CD14-positive monocyte (primary cell): ENCODE data around the gene THSD8. TPM values are rescaled to one million over a fixed set of nuclear protein-coding genes. Genes with fewer than 3 reads are reported as not detected.

Experiments
- DNase-seq, 3 donors: peaks; one replicate each; pipeline ENCODE4 v3.0.0-alpha.2; 2011 to 2022
- H2AFZ ChIP-seq: 2 replicates; pipeline ENCODE4 v1.6.0; 2012; ENCODE audit warnings: mild to moderate bottlenecking, low read depth, low read length, inconsistent platforms; ENCODE audit not compliant: insufficient read depth, poor library complexity, severe bottlenecking
- H3K27ac ChIP-seq, 2 donors: 1 replicate in 1 of 2; 2 replicates in 1 of 2; pipeline ENCODE4 v1.5.1; 2012 to 2013; ENCODE audit warnings: low read length in 2 of 2, control low read depth in 1 of 2, inconsistent platforms in 1 of 2, low read depth in 1 of 2, mild to moderate bottlenecking in 1 of 2
- H3K27me3 ChIP-seq, 2 donors: one replicate each; pipeline versions ENCODE4 v1.6.0 to v1.6.1; 2011 to 2013; ENCODE audit warnings: low read length in 2 of 2; ENCODE audit not compliant: control insufficient read depth in 2 of 2, insufficient read depth in 2 of 2
- H3K36me3 ChIP-seq, 2 donors: replicated peaks in 1 of 2; 1 replicate in 1 of 2; 2 replicates in 1 of 2; pipeline versions ENCODE4 v1.5.1 to v1.6.1; 2012 to 2013; ENCODE audit warnings: low read length in 2 of 2, control low read depth in 1 of 2, inconsistent platforms in 1 of 2, mild to moderate bottlenecking in 1 of 2; ENCODE audit not compliant: insufficient read depth in 2 of 2, control insufficient read depth in 1 of 2
- H3K4me1 ChIP-seq, 2 donors: 1 replicate in 1 of 2; 2 replicates in 1 of 2; pipeline versions ENCODE4 v1.5.1 to v1.6.1; 2012 to 2013; ENCODE audit warnings: low read length in 2 of 2, control low read depth in 1 of 2, inconsistent platforms in 1 of 2, mild to moderate bottlenecking in 1 of 2, moderate library complexity in 1 of 2; ENCODE audit not compliant: insufficient read depth in 2 of 2, control insufficient read depth in 1 of 2
- H3K4me2 ChIP-seq: replicated peaks from 2 replicates; pipeline ENCODE3; 2012; ENCODE audit warnings: low read length, moderate library complexity, mild to moderate bottlenecking; ENCODE audit not compliant: poor library complexity, severe bottlenecking; ENCODE audit errors: extremely low read depth
- H3K4me3 ChIP-seq, 3 experiments: fragments of 200-600 bp in 1 of 3; sonication (generic) in 1 of 3; replicated peaks in 1 of 3; 1 replicate in 2 of 3; 2 replicates in 1 of 3; pipeline ENCODE4 v1.5.1; 2011 to 2013; ENCODE audit warnings: low read length in 3 of 3, mild to moderate bottlenecking in 3 of 3, control low read depth in 2 of 3, low read depth in 2 of 3, inconsistent platforms in 1 of 3, moderate library complexity in 1 of 3
- H3K79me2 ChIP-seq: 2 replicates; pipeline ENCODE4 v1.6.0; 2012; ENCODE audit warnings: mild to moderate bottlenecking, control low read depth, inconsistent platforms, low read length, moderate library complexity; ENCODE audit not compliant: insufficient read depth
- H3K9ac ChIP-seq: 2 replicates; pipeline ENCODE4 v1.6.0; 2017; ENCODE audit warnings: low read length, mild to moderate bottlenecking; ENCODE audit not compliant: insufficient read depth, poor library complexity, severe bottlenecking
- H3K9me3 ChIP-seq, 2 donors: replicated peaks in 1 of 2; 1 replicate in 1 of 2; 2 replicates in 1 of 2; pipeline versions ENCODE4 v1.5.1 to v1.6.1; 2012 to 2013; ENCODE audit warnings: low read length in 2 of 2, control low read depth in 1 of 2; ENCODE audit not compliant: control insufficient read depth in 1 of 2, insufficient read depth in 1 of 2
- H4K20me1 ChIP-seq: 2 replicates; pipeline ENCODE4 v1.6.0; 2012; ENCODE audit warnings: mild to moderate bottlenecking, low read length, control low read depth, moderate library complexity; ENCODE audit not compliant: insufficient read depth
- H3K27ac Mint-ChIP-seq, 7 donors: one replicate each; pipeline ENCODE4 v1.8.0; 2020; ENCODE audit warnings: mild to moderate bottlenecking in 7 of 7, mixed read lengths in 7 of 7, moderate library complexity in 6 of 7, inconsistent platforms in 2 of 7
- H3K27me3 Mint-ChIP-seq, 3 donors: one replicate each; pipeline ENCODE4 v1.8.0; 2021 to 2022; ENCODE audit warnings: low read depth in 3 of 3, mild to moderate bottlenecking in 3 of 3, mixed read lengths in 3 of 3, moderate library complexity in 3 of 3, inconsistent platforms in 1 of 3
- H3K36me3 Mint-ChIP-seq, 2 donors: one replicate each; pipeline ENCODE4 v1.8.0; 2020; ENCODE audit warnings: mixed read lengths in 2 of 2, inconsistent platforms in 1 of 2, mild to moderate bottlenecking in 1 of 2
- H3K4me1 Mint-ChIP-seq: one replicate; pipeline ENCODE4 v1.8.0; 2020; ENCODE audit warnings: mild to moderate bottlenecking, mixed read lengths
- H3K4me3 Mint-ChIP-seq, 2 donors: one replicate each; pipeline ENCODE4 v1.8.0; 2020; ENCODE audit warnings: mild to moderate bottlenecking in 2 of 2, mixed read lengths in 2 of 2, moderate library complexity in 1 of 2
- H3K9me3 Mint-ChIP-seq, 7 donors: one replicate each; pipeline ENCODE4 v1.8.0; 2020 to 2022; ENCODE audit warnings: mixed read lengths in 7 of 7, mild to moderate bottlenecking in 6 of 7, moderate library complexity in 6 of 7, inconsistent platforms in 2 of 7
- WGBS: methylation state at CpG from one replicate; pipeline ENCODE4 v1.1.5; 2013; ENCODE audit warnings: missing lambda C conversion rate; ENCODE audit not compliant: insufficient coverage; 5-methylcytosine and 5-hydroxymethylcytosine counted together
- intact Hi-C, 2 donors: fragments of 100-400 bp; cut with micrococcal nuclease; formaldehyde crosslinking; loops; one replicate each; pipeline versions ENCODE4 v1.15.0 to v1.15.1; 2023
- polyA plus RNA-seq, 3 donors: library from polyadenylated mRNA; depleted of rRNA in 1 of 3; unstranded in 2 of 3; stranded (reverse) in 1 of 3; fragments of 300-500 nt in 2 of 3; fragments of >200 nt in 1 of 3; fragmentation: Illumina TruSeq in 2 of 3; gene quantifications; 1 replicate in 2 of 3; 2 replicates in 1 of 3; pipeline ENCODE4 v1.2.3, GENCODE V29; 2012 to 2021
- TF ChIP-seq, protein P1 (sequence below): fragments of 200-600 bp; IDR thresholded peaks from one replicate; pipeline ENCODE4 v1.8.0; 2022; ENCODE audit warnings: antibody characterized with exemption, mild to moderate bottlenecking

Gene THSD8
- polyA plus RNA-seq, 3 donors = 4.0 TPM; not detected in 2

GRCh38 chr19:12792051-12792852, 9.6 kb upstream of the THSD8 start:
- H3K4me1 ChIP-seq = peaks cover 55 to 57% of the 10 kb centered on the region in 2 donors
- Mint-ChIP-seq H3K4me1 (peaks cover 46% of the 10 kb centered on the region), H3K27ac (peak overlapping the region; percentile 98 to 100 (median 100)), H3K27me3 (peaks cover 0 to 4% (median 1%) of the 10 kb centered on the region in 3 donors), H3K36me3 (peaks cover 2 to 12% of the 10 kb centered on the region in 2 donors), H3K9me3 (peaks cover 0 to 9% (median 0%) of the 10 kb centered on the region in 7 donors), H3K4me3 (peak overlapping the region; percentile 94 to 98)
- peak; percentile 54 to 81 (median 65) for DNase-seq
- H2AFZ ChIP-seq = no peak overlapping the region
- TF ChIP-seq, protein P1, sequence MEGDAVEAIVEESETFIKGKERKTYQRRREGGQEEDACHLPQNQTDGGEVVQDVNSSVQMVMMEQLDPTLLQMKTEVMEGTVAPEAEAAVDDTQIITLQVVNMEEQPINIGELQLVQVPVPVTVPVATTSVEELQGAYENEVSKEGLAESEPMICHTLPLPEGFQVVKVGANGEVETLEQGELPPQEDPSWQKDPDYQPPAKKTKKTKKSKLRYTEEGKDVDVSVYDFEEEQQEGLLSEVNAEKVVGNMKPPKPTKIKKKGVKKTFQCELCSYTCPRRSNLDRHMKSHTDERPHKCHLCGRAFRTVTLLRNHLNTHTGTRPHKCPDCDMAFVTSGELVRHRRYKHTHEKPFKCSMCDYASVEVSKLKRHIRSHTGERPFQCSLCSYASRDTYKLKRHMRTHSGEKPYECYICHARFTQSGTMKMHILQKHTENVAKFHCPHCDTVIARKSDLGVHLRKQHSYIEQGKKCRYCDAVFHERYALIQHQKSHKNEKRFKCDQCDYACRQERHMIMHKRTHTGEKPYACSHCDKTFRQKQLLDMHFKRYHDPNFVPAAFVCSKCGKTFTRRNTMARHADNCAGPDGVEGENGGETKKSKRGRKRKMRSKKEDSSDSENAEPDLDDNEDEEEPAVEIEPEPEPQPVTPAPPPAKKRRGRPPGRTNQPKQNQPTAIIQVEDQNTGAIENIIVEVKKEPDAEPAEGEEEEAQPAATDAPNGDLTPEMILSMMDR = no peak
- peak overlapping the region; percentile 100 for H3K9ac ChIP-seq
- H3K79me2 ChIP-seq = peaks cover 70% of the 10 kb centered on the region
- H4K20me1 ChIP-seq = peaks cover 46% of the 10 kb centered on the region
- under 1% methylated on average over 81 of the region's 84 CpGs for WGBS
- peak overlapping the region; percentile 95 to 100 for H3K27ac ChIP-seq
- intact Hi-C loops = loop anchor here (5.0 to 10.0 kb wide), 4 partner anchors 125 to 360 kb away; partner anchors contain the start of genes CALR (in 1 of the 2), IER2 (in 1 of the 2), MAN2B1 (in 1 of the 2) and STX10 (in 1 of the 2)
- H3K27me3 ChIP-seq = no peaks in the 10 kb centered on the region
- H3K36me3 ChIP-seq = no peaks in the 10 kb centered on the region
- peak overlapping the region; percentile 86 to 100 (median 100) for H3K4me3 ChIP-seq
- H3K4me2 ChIP-seq = peak overlapping the region; percentile 99
- H3K9me3 ChIP-seq = no peaks in the 10 kb centered on the region

GRCh38 chr19:12792853-12793289, 9.0 kb upstream of the THSD8 start:
- peaks cover 0 to 9% (median 0%) of the 10 kb centered on the region in 7 donors for H3K9me3 Mint-ChIP-seq
- intact Hi-C loops = loop anchor here (5.0 to 10.0 kb wide), 4 partner anchors 126 to 359 kb away; partner anchors contain the start of genes CALR (in 1 of the 2), IER2 (in 1 of the 2), MAN2B1 (in 1 of the 2) and STX10 (in 1 of the 2)

More at GRCh38 chr19:12792853-12793289, 9.0 kb upstream of the THSD8 start:
- peaks cover 2 to 14% of the 10 kb centered on the region in 2 donors for H3K36me3 Mint-ChIP-seq
- Histone ChIP-seq H3K4me3 (peak overlapping the region; percentile 86 to 100 (median 100)), H3K4me1 (peaks cover 49 to 51% of the 10 kb centered on the region in 2 donors), H4K20me1 (peaks cover 46% of the 10 kb centered on the region), H3K36me3 (no peaks in the 10 kb centered on the region), H3K9me3 (no peaks in the 10 kb centered on the region), H3K4me2 (peak overlapping the region; percentile 99), H3K27ac (peak overlapping the region; percentile 95 to 100), H3K27me3 (no peaks in the 10 kb centered on the region), H3K9ac (peak overlapping the region; percentile 100), H3K79me2 (peaks cover 64% of the 10 kb centered on the region), H2AFZ (no peak overlapping the region)
- peak overlapping the region; percentile 98 to 100 (median 100) for H3K27ac Mint-ChIP-seq
- peaks cover 0 to 4% (median 1%) of the 10 kb centered on the region in 3 donors for H3K27me3 Mint-ChIP-seq
- peak overlapping the region; percentile 94 to 98 for H3K4me3 Mint-ChIP-seq
- TF ChIP-seq, protein P1 = no peak
- H3K4me1 Mint-ChIP-seq = peaks cover 40% of the 10 kb centered on the region
- DNase-seq = no peak
- 3% methylated on average over 6 of the region's 22 CpGs for WGBS
